ENCODE measurements around the gene MEF2C. TPM values are rescaled to one million over a fixed set of nuclear protein-coding genes. Genes with fewer than 3 reads are reported as not detected.

Gene MEF2C
- total and polyA plus RNA-seq, 4 donors, result 2.8 to 15.9 (median 10.1) TPM

DNA sequence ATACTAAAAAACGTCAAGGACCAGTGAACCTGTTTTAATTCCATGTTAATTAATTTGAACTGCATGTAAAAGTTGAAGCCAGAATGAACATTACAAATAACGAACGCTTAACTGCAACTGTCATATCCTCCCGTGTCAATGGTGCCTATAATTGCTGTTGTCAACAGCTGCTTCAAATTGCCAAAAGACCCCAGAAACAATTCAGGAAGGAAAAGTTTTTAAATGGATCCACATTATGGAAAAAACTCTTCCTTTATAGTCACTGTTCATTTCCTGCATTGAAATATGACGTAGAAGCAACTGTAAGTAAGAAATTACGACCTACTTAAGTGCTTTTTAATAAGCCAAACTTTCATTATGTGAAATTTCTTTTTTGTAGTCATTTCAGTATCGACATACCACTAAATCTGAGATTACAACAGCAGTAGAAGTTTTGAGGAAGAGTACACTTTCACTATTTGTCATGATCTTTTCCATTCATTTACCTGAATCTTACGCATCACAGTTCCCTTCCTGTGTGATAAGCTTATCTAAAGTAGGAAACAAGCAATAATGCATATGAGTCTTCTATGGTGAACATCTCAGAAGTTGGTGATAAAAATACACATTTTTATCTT lies 37.8 kb downstream of the MEF2C start (continued):
- TF ChIP-seq RAD21 (IDR thresholded peaks at IDR 0.05) (no peak), FOXA2 (IDR thresholded peaks at IDR 0.05) (no peak)

DNA sequence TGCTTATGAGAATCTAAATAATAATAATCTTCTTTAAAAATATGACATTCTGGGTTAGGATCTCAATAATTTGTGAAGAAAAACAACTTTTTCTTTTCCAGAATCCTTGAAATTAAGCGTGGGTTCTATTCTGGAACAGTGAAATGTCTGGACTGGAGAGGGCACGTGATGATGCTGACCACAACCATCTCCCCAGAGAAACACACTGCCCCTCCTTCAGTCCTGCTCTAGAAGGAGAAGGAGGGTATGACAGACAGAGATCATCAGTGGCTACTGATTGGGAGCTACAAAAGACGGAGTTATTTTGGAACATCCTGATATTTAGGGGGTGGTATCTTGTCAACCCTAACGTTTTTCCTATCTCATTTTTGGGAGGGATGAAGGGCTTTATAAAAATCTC lies 40.2 kb downstream of the MEF2C start:
- no peak overlapping the region for H3K9ac ChIP-seq (ENCODE audit: low read depth in 1 of 2, low read length in 2 of 2)
- H3K4me3 ChIP-seq (ENCODE audit: low read depth in 1 of 3, low read length in 3 of 3), result no peak overlapping the region
- DNase-seq (ENCODE audit: low spot score), result no peak
- H3K4me1 ChIP-seq (ENCODE audit: control insufficient read depth in 4 of 4, insufficient read depth in 4 of 4, low read length in 3 of 4), result no peaks in the 10 kb centered on the region
- no peaks in the 10 kb centered on the region for H3K27me3 ChIP-seq (ENCODE audit: control insufficient read depth in 4 of 4, insufficient read depth in 4 of 4, low read length in 3 of 4)
- TF ChIP-seq TAF1 (conservative IDR thresholded peaks at IDR 0.05) (no peak), SP1 (IDR thresholded peaks at IDR 0.05) (no peak), JUND (IDR thresholded peaks at IDR 0.05) (no peak), NR2F2 (IDR thresholded peaks at IDR 0.05) (no peak), YY1 (IDR thresholded peaks at IDR 0.05) (no peak), EGR1 (IDR thresholded peaks at IDR 0.05; ENCODE audit: low read depth in 2 of 2) (no peak), FOXA2 (IDR thresholded peaks at IDR 0.05) (no peak), FOXA1 (IDR thresholded peaks at IDR 0.05) (no peak), GABPA (IDR thresholded peaks at IDR 0.05 in 1 of 2, conservative IDR thresholded peaks at IDR 0.05 in 1 of 2) (no peak), ATF3 (IDR thresholded peaks at IDR 0.05) (no peak), HNF4G (IDR thresholded peaks at IDR 0.05) (no peak), RAD21 (IDR thresholded peaks at IDR 0.05) (no peak), HNF4A (conservative IDR thresholded peaks at IDR 0.05) (no peak), RXRA (IDR thresholded peaks at IDR 0.05) (no peak)
- TF ChIP-seq, protein P1, sequence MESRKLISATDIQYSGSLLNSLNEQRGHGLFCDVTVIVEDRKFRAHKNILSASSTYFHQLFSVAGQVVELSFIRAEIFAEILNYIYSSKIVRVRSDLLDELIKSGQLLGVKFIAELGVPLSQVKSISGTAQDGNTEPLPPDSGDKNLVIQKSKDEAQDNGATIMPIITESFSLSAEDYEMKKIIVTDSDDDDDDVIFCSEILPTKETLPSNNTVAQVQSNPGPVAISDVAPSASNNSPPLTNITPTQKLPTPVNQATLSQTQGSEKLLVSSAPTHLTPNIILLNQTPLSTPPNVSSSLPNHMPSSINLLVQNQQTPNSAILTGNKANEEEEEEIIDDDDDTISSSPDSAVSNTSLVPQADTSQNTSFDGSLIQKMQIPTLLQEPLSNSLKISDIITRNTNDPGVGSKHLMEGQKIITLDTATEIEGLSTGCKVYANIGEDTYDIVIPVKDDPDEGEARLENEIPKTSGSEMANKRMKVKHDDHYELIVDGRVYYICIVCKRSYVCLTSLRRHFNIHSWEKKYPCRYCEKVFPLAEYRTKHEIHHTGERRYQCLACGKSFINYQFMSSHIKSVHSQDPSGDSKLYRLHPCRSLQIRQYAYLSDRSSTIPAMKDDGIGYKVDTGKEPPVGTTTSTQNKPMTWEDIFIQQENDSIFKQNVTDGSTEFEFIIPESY (IDR thresholded peaks at IDR 0.05), result no peak
- TF ChIP-seq, protein P2, sequence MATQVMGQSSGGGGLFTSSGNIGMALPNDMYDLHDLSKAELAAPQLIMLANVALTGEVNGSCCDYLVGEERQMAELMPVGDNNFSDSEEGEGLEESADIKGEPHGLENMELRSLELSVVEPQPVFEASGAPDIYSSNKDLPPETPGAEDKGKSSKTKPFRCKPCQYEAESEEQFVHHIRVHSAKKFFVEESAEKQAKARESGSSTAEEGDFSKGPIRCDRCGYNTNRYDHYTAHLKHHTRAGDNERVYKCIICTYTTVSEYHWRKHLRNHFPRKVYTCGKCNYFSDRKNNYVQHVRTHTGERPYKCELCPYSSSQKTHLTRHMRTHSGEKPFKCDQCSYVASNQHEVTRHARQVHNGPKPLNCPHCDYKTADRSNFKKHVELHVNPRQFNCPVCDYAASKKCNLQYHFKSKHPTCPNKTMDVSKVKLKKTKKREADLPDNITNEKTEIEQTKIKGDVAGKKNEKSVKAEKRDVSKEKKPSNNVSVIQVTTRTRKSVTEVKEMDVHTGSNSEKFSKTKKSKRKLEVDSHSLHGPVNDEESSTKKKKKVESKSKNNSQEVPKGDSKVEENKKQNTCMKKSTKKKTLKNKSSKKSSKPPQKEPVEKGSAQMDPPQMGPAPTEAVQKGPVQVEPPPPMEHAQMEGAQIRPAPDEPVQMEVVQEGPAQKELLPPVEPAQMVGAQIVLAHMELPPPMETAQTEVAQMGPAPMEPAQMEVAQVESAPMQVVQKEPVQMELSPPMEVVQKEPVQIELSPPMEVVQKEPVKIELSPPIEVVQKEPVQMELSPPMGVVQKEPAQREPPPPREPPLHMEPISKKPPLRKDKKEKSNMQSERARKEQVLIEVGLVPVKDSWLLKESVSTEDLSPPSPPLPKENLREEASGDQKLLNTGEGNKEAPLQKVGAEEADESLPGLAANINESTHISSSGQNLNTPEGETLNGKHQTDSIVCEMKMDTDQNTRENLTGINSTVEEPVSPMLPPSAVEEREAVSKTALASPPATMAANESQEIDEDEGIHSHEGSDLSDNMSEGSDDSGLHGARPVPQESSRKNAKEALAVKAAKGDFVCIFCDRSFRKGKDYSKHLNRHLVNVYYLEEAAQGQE (IDR thresholded peaks at IDR 0.05), result no peak
- TF ChIP-seq, protein P3, sequence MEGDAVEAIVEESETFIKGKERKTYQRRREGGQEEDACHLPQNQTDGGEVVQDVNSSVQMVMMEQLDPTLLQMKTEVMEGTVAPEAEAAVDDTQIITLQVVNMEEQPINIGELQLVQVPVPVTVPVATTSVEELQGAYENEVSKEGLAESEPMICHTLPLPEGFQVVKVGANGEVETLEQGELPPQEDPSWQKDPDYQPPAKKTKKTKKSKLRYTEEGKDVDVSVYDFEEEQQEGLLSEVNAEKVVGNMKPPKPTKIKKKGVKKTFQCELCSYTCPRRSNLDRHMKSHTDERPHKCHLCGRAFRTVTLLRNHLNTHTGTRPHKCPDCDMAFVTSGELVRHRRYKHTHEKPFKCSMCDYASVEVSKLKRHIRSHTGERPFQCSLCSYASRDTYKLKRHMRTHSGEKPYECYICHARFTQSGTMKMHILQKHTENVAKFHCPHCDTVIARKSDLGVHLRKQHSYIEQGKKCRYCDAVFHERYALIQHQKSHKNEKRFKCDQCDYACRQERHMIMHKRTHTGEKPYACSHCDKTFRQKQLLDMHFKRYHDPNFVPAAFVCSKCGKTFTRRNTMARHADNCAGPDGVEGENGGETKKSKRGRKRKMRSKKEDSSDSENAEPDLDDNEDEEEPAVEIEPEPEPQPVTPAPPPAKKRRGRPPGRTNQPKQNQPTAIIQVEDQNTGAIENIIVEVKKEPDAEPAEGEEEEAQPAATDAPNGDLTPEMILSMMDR (IDR thresholded peaks at IDR 0.05; ENCODE audit: low read depth, low read length, missing input control), result no peak
- TF ChIP-seq, protein P4, sequence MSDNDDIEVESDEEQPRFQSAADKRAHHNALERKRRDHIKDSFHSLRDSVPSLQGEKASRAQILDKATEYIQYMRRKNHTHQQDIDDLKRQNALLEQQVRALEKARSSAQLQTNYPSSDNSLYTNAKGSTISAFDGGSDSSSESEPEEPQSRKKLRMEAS (IDR thresholded peaks at IDR 0.05), result no peak
- H3K9me3 ChIP-seq (ENCODE audit: control insufficient read depth in 4 of 4, low read length in 3 of 4), result no peaks in the 10 kb centered on the region
- 71% methylated on average over 4 of the region's 4 CpGs for WGBS
- H3K27ac ChIP-seq (ENCODE audit: low read depth in 1 of 2, low read length in 2 of 2), result no peak overlapping the region
- no peaks in the 10 kb centered on the region for H3K36me3 ChIP-seq (ENCODE audit: control insufficient read depth in 4 of 4, insufficient read depth in 3 of 4, low read depth in 1 of 4, low read length in 3 of 4)
